Liver (tissue), 3 donors: ENCODE measurements around the gene DCDC2C.

ENCODE experiments used
- GABPA ChIP-seq, 2 donors: IDR thresholded peaks in 1 of 2; conservative IDR thresholded peaks in 1 of 2; 2 replicates each; pipeline ENCODE4 v1.6.1; 2016; ENCODE audit warnings: antibody characterized with exemption in 2 of 2, mild to moderate bottlenecking in 1 of 2, moderate library complexity in 1 of 2
- HNF4A ChIP-seq, 2 donors: conservative IDR thresholded peaks; 2 replicates each; pipeline ENCODE4 v1.6.1; 2016; ENCODE audit warnings: antibody characterized with exemption in 2 of 2, mild to moderate bottlenecking in 2 of 2
- JUND ChIP-seq, 2 donors: IDR thresholded peaks; 2 replicates each; pipeline ENCODE4 v1.6.1; 2016; ENCODE audit warnings: antibody characterized with exemption in 2 of 2
- NR2F2 ChIP-seq: IDR thresholded peaks from 2 replicates; pipeline ENCODE4 v1.6.1; 2016; ENCODE audit warnings: antibody characterized with exemption
- RAD21 ChIP-seq, 2 donors: IDR thresholded peaks; 2 replicates each; pipeline ENCODE4 v1.6.1; 2016; ENCODE audit warnings: antibody characterized with exemption in 2 of 2, mild to moderate bottlenecking in 2 of 2
- RXRA ChIP-seq, 2 donors: IDR thresholded peaks; 2 replicates each; pipeline ENCODE4 v1.6.1; 2017 to 2018; ENCODE audit warnings: antibody characterized with exemption in 2 of 2, mild to moderate bottlenecking in 1 of 2
- SP1 ChIP-seq: IDR thresholded peaks from 2 replicates; pipeline ENCODE4 v1.6.1; 2018; ENCODE audit warnings: antibody characterized with exemption, mild to moderate bottlenecking
- TAF1 ChIP-seq: conservative IDR thresholded peaks from 2 replicates; pipeline ENCODE4 v1.6.1; 2016; ENCODE audit warnings: antibody characterized with exemption, mild to moderate bottlenecking
- YY1 ChIP-seq: IDR thresholded peaks from 2 replicates; pipeline ENCODE4 v1.6.1; 2016; ENCODE audit warnings: antibody characterized with exemption, mild to moderate bottlenecking
- TF ChIP-seq, protein P1 (sequence below): fragments of 150-350 bp; IDR thresholded peaks from 2 replicates; pipeline ENCODE4 v1.5.1; 2017; ENCODE audit warnings: improper control_type of control experiment, low read depth, low read length; ENCODE audit not compliant: missing input control
- TF ChIP-seq, protein P2 (sequence below): IDR thresholded peaks from 2 replicates; pipeline ENCODE4 v1.6.1; 2016; ENCODE audit warnings: antibody characterized with exemption
- TF ChIP-seq, protein P3 (sequence below): IDR thresholded peaks from 2 replicates; pipeline ENCODE4 v1.6.1; 2016; ENCODE audit warnings: antibody characterized with exemption
- TF ChIP-seq, protein P4 (sequence below): IDR thresholded peaks from 2 replicates; pipeline ENCODE4 v1.6.1; 2016; ENCODE audit warnings: antibody characterized with exemption
- TF ChIP-seq, protein P5 (sequence below): IDR thresholded peaks from 2 replicates; pipeline ENCODE4 v1.6.1; 2016; ENCODE audit warnings: antibody characterized with exemption, mild to moderate bottlenecking
- donor health status: healthy.
- donor health status: healthy.

DNA sequence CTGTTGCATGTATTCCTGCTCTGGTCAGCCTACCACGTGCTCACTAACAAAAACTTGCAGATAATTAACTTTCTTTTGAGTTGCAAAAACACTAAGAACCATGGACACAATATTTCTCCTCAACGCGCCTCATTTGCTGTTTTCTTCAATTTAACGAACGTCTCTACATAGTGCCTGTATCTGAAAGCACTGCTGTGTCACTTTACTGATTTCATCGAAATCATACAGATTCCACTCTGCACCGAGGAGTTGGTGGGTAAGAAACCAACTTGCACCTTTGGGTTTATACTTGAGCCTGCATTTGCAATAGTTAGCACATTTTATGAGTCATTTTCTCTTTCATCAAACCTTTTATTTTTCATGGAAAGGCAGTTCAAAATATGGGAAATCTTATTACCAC lies 145.8 kb downstream of the DCDC2C start:
- TF ChIP-seq, protein P1, sequence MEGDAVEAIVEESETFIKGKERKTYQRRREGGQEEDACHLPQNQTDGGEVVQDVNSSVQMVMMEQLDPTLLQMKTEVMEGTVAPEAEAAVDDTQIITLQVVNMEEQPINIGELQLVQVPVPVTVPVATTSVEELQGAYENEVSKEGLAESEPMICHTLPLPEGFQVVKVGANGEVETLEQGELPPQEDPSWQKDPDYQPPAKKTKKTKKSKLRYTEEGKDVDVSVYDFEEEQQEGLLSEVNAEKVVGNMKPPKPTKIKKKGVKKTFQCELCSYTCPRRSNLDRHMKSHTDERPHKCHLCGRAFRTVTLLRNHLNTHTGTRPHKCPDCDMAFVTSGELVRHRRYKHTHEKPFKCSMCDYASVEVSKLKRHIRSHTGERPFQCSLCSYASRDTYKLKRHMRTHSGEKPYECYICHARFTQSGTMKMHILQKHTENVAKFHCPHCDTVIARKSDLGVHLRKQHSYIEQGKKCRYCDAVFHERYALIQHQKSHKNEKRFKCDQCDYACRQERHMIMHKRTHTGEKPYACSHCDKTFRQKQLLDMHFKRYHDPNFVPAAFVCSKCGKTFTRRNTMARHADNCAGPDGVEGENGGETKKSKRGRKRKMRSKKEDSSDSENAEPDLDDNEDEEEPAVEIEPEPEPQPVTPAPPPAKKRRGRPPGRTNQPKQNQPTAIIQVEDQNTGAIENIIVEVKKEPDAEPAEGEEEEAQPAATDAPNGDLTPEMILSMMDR: no peak
- no peak for TF ChIP-seq RAD21 (IDR thresholded peaks at IDR 0.05)
- TF ChIP-seq GABPA (IDR thresholded peaks at IDR 0.05 in 1 of 2, conservative IDR thresholded peaks at IDR 0.05 in 1 of 2): no peak
- no peak for TF ChIP-seq SP1
- no peak for TF ChIP-seq RXRA (IDR thresholded peaks at IDR 0.05)
- TF ChIP-seq, protein P2, sequence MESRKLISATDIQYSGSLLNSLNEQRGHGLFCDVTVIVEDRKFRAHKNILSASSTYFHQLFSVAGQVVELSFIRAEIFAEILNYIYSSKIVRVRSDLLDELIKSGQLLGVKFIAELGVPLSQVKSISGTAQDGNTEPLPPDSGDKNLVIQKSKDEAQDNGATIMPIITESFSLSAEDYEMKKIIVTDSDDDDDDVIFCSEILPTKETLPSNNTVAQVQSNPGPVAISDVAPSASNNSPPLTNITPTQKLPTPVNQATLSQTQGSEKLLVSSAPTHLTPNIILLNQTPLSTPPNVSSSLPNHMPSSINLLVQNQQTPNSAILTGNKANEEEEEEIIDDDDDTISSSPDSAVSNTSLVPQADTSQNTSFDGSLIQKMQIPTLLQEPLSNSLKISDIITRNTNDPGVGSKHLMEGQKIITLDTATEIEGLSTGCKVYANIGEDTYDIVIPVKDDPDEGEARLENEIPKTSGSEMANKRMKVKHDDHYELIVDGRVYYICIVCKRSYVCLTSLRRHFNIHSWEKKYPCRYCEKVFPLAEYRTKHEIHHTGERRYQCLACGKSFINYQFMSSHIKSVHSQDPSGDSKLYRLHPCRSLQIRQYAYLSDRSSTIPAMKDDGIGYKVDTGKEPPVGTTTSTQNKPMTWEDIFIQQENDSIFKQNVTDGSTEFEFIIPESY: no peak
- TF ChIP-seq YY1: no peak
- no peak for TF ChIP-seq JUND (IDR thresholded peaks at IDR 0.05)
- TF ChIP-seq HNF4A (conservative IDR thresholded peaks at IDR 0.05): no peak
- TF ChIP-seq, protein P3, sequence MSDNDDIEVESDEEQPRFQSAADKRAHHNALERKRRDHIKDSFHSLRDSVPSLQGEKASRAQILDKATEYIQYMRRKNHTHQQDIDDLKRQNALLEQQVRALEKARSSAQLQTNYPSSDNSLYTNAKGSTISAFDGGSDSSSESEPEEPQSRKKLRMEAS: no peak
- TF ChIP-seq, protein P4, sequence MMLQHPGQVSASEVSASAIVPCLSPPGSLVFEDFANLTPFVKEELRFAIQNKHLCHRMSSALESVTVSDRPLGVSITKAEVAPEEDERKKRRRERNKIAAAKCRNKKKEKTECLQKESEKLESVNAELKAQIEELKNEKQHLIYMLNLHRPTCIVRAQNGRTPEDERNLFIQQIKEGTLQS: no peak
- TF ChIP-seq NR2F2: no peak
- TF ChIP-seq, protein P5, sequence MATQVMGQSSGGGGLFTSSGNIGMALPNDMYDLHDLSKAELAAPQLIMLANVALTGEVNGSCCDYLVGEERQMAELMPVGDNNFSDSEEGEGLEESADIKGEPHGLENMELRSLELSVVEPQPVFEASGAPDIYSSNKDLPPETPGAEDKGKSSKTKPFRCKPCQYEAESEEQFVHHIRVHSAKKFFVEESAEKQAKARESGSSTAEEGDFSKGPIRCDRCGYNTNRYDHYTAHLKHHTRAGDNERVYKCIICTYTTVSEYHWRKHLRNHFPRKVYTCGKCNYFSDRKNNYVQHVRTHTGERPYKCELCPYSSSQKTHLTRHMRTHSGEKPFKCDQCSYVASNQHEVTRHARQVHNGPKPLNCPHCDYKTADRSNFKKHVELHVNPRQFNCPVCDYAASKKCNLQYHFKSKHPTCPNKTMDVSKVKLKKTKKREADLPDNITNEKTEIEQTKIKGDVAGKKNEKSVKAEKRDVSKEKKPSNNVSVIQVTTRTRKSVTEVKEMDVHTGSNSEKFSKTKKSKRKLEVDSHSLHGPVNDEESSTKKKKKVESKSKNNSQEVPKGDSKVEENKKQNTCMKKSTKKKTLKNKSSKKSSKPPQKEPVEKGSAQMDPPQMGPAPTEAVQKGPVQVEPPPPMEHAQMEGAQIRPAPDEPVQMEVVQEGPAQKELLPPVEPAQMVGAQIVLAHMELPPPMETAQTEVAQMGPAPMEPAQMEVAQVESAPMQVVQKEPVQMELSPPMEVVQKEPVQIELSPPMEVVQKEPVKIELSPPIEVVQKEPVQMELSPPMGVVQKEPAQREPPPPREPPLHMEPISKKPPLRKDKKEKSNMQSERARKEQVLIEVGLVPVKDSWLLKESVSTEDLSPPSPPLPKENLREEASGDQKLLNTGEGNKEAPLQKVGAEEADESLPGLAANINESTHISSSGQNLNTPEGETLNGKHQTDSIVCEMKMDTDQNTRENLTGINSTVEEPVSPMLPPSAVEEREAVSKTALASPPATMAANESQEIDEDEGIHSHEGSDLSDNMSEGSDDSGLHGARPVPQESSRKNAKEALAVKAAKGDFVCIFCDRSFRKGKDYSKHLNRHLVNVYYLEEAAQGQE: no peak
- TF ChIP-seq TAF1: no peak
